HG02678 (cell line): ENCODE results near the gene SERPINE1.

Source experiments
- ATAC-seq: cut with Tn5 transposase; IDR thresholded peaks from one replicate; pipeline ENCODE4 v1.9.1; 2021; ENCODE audit warnings: mild to moderate bottlenecking, moderate library complexity; ENCODE audit not compliant: unreplicated experiment

The SERPINE1 gene

DNA sequence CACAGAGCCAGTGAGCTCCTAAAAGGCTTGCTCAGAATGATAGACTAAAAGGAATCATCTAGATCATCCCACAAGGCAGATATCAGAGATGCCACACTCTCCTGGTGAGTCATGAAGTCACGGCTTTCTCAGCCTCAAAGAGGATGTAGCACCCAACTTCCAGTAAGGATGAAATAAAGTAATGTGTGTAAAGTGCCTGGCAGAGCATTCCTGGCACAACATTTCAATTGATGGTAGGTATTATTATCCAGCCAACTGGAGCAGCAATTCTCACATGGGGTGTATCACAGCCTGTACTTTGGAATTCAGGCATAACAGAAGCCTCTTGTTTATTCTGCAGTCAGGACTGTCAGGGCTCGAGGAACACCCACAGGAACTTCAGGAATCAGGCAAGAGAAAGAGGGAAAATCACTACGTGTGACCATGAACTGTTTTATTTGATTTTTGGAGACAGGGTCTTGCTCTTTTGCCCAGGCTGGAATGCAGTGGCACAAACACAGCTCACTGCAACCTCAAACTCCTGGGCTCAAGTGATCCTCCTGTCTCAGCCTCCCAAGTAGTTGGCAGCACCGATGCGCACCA, 58.4 kb downstream of the SERPINE1 start:
- ATAC-seq, result no peak

- ATAC-seq, result no peak
Observed at GRCh38 chr7:101186194-101186593, 59.3 kb downstream of the SERPINE1 start.

DNA sequence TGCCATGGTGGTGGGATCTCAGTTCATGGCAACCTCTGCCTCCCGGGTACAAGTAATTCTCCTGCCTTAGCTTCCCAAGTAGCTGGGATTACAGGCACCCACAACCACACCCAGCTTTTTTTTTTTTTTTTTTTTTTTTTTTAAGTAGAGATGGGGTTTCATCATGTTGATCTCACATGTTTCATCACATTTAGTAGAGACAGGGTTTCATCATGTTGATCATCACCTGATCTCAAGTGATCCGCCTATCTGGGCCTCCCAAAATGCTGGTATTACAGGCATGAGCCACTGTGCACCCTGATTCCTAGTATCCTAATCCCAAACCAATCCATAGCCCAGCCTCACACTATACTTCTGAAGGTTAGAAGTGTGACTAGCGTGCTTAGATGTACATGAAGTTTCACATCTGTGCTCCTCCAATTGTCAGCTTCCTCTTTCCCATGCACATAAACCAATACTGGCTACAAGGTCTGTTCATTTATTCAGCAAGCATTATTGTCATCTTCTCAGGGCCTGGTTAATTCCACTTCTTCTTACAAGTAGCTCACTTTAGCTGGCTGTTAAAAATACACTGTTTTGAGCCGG, 60.0 kb downstream of the SERPINE1 start:
- ATAC-seq, result no peak
